GM12873 (cell line): Measurements from ENCODE around the gene BEGAIN.

Experiments used
- TF ChIP-seq, protein P1 (sequence below): IDR thresholded peaks from 2 replicates; pipeline ENCODE4 v1.5.1; 2012; ENCODE audit warnings: low read depth, mild to moderate bottlenecking, moderate library complexity, low read length, control low read depth; ENCODE audit not compliant: insufficient read depth; ENCODE audit errors: missing control alignments

The BEGAIN gene

DNA sequence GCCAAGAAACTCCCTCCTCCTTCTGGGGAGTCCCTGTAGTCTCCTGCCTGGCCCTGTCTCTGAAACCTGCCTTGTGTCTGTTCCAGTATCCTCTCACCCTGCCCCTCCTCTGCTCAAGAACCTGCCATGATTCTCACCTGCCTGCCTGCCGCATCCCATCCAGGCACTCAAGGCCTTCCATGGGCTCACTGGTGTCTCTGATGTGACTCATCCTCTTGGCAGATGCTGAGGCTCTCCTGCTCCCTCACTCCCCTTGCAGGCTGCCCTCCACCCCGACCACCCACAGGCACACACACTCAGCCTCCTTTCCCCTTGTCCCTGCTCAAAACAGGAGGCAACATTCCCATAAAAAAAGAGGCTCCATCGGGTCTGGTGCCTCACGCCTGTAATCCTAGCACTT lies 5.8 kb upstream of the BEGAIN start:
- TF ChIP-seq, protein P1, sequence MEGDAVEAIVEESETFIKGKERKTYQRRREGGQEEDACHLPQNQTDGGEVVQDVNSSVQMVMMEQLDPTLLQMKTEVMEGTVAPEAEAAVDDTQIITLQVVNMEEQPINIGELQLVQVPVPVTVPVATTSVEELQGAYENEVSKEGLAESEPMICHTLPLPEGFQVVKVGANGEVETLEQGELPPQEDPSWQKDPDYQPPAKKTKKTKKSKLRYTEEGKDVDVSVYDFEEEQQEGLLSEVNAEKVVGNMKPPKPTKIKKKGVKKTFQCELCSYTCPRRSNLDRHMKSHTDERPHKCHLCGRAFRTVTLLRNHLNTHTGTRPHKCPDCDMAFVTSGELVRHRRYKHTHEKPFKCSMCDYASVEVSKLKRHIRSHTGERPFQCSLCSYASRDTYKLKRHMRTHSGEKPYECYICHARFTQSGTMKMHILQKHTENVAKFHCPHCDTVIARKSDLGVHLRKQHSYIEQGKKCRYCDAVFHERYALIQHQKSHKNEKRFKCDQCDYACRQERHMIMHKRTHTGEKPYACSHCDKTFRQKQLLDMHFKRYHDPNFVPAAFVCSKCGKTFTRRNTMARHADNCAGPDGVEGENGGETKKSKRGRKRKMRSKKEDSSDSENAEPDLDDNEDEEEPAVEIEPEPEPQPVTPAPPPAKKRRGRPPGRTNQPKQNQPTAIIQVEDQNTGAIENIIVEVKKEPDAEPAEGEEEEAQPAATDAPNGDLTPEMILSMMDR, result no peak

DNA sequence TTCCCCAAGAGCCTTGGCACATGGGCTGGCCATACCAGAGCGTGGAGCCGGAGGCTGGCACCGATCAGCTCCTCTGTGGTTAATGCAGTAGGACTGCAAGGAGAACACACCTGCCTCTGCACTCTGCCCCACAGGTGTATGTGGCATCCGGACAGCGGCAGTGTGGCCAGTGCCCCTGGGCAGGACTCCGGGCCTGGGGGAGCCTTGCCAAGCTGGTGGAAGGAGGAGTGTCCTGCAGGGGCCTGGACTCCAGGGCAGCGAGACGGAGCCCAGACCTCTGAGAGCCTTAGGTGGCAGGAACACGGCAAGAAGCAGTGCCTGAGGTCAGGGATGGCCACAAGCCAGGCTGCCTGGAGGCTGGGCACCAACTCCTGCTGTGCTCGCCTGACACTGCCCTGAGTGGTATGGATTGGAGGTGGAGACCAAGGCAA lies 5.3 kb upstream of the BEGAIN start:
- TF ChIP-seq, protein P1, result no peak

DNA sequence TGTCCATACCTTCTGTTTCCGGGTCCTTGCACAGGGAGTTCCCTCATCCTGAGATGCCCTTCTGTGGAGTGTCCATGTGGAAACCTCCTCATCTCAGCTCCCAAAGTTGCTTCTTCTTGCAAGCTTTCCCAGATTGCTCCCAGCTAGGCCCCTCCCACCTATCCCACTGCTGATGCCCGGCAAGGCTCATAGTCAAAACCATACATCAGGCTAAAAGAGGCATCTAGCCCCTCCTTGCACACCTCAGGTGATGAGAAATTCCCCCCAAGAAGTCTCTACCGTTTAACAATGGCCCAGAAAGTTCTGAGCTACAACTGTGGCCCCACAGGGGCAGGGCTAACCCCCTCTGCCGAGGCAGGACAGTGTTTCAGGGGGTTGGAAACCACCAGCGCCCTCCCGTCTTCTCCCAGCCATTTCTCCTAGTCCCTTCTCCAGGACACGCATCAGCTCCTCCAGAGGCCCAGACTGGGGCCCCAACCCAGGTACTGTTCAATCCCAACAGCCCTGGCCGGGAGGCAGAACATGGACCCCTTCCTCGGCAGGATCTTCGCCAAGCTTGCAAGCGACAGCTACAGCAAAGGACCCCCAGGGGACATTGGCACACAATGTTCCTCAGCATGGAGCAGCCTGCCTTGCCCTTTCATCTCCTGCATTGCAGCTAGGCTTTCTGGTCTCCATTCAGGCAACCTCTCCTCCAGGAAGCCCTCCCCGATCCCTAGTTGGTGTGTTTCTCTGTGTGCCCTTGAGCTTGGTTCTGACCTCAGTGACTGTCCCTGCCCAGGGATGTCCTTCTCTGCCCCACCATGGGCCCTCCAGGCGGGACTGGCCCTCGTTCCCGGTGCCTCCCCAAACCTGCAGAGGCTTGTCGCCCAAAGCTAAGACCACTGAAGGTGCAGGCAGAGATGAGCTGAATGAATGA lies 4.5 kb upstream of the BEGAIN start:
- TF ChIP-seq, protein P1, result no peak

DNA sequence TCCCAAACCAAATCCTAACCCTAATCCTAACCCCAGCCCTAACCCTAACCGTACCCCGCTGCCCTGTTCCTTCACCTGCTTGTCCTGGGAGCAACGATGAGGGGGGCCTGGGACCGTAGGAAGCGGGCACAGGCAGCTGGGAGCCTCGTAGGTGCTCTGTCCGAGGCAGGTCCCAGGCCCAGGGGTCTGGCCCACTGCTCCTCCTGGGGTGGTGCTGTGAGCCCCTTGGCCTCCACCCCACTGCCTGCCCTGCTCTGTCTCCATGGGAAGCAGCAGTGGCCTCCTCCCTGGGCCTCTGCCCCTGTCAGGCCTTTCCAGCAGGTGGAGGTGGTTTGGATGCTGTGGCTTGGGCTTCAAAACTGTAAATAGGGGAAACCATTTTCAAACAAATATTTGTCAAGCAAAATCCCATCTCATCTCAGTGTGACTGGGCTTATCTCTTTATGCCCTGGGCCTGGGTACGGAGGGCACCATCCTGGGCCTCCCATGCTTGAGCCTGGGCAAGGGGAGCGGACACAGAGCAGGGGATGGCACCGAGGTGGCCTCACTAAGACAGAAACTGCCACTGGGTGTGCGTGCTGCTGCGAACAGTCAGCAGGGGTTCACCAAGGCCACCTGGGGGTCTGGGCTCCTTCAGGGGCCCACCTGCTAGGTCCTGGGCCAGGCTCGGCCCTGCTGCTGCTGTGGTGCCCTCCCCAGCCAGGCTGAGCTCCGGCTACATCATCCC lies 3.7 kb upstream of the BEGAIN start:
- TF ChIP-seq, protein P1, result no peak

DNA sequence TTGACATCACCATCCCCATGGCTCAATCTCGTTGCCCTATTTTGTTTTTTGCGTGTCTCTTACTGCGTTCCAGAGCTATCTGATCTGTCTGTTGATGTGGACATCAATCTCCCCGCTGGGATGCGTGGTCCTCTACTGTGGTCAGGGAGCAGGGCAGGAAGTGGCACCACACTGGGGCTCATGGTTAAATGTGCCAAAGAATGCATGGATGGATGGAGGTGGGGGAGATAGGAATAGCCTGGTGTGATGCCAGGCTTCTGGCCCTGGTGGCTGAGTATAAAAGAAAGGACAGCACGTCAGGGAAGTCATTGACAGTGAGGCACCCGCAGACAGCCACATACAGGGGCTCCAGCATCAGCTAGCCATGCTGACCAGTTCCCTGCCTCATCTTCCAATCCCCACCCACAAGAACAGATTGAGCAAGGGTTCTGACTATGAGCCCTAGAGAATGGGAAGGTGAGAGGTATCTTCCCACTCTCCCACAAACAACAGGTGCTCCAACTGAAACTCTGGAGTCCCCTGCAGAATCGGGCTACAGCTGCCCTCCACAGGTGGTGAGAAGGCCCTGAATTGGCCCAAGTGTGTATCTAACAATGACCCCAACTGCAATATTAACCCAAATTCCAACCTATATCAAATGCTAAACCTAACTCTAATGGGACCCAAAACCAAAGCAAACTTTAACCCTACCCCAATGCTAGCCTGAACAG lies 2.7 kb upstream of the BEGAIN start:
- TF ChIP-seq, protein P1, result no peak

DNA sequence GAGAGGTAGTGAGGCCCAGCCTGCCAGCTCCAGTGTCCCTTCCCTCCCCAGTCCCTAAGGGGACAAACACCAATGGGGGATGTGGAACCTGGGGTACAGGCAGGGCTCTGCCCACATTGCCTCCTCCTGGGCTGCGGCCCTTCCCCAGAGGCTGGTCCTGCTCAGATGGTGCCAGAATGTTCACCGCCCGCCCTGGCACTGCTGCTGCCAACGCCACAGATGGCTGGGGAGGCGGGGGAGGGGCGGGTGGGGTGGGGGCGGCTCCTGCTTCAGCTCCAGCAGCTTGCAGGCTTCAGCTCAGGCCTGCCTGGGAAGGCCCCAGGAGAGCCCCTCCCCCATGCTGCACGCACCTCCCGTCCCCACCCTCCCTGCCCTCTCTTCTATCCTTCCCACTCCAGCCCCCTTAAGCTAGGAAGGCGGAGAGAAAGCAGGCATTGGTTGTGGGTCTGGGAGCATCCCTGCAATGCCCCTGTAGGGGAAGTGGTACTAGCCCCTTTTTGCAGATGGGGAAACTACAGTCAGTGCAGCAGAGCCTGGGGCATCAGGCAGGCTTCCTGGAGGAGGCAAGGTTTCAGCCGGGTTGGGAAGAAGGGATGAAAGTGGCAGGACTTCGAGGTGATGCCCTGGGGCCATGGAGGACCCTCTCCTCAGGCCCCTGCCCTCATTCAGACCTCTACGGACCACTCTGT lies 2.0 kb upstream of the BEGAIN start:
- TF ChIP-seq, protein P1, result no peak
